Glutamatergic neuron (in vitro differentiated cells): ENCODE results near the gene HIVEP2. TPM values are rescaled to one million over a fixed set of nuclear protein-coding genes. Genes with fewer than 3 reads are reported as not detected.

Experiments used
- DNase-seq: peaks from one replicate; pipeline ENCODE4 v3.0.0; 2022
- H3K27ac Mint-ChIP-seq: one replicate; pipeline ENCODE4 v1.8.0; 2020; ENCODE audit warnings: mild to moderate bottlenecking, mixed read lengths, inconsistent platforms; ENCODE audit not compliant: unreplicated experiment
- H3K27me3 Mint-ChIP-seq: one replicate; pipeline ENCODE4 v1.8.0; 2020; ENCODE audit warnings: mild to moderate bottlenecking, moderate library complexity, mixed read lengths, inconsistent platforms; ENCODE audit not compliant: unreplicated experiment
- H3K36me3 Mint-ChIP-seq: one replicate; pipeline ENCODE4 v1.8.0; 2020; ENCODE audit warnings: mild to moderate bottlenecking, mixed read lengths, inconsistent platforms; ENCODE audit not compliant: unreplicated experiment
- H3K4me1 Mint-ChIP-seq: one replicate; pipeline ENCODE4 v1.8.0; 2020; ENCODE audit warnings: mild to moderate bottlenecking, low read depth, mixed read lengths, inconsistent platforms; ENCODE audit not compliant: unreplicated experiment
- H3K4me3 Mint-ChIP-seq: one replicate; pipeline ENCODE4 v1.8.0; 2020; ENCODE audit warnings: mild to moderate bottlenecking, mixed read lengths, inconsistent platforms; ENCODE audit not compliant: unreplicated experiment
- H3K9me3 Mint-ChIP-seq: one replicate; pipeline ENCODE4 v1.8.0; 2020; ENCODE audit warnings: mild to moderate bottlenecking, moderate library complexity, mixed read lengths, inconsistent platforms; ENCODE audit not compliant: unreplicated experiment
- CTCF ChIP-seq: fragments of 200-600 bp; sonication (generic); IDR thresholded peaks from one replicate; pipeline ENCODE4 v1.5.0; 2021; ENCODE audit not compliant: partially characterized antibody, unreplicated experiment
- total RNA-seq: library from RNA; stranded (reverse); fragmentation: NEBNext Ultra II Directional; extraction: Animal tissue kit (Norgen Biotek cat#: 25700); gene quantifications from one replicate; pipeline ENCODE4 v1.2.1, GENCODE V29; 2021; ENCODE audit not compliant: unreplicated experiment

HIVEP2 gene
- total RNA-seq, 1 donor from 2014 or later: 2.6 TPM

- no peak overlapping the region for H3K4me3 Mint-ChIP-seq
- H3K36me3 Mint-ChIP-seq: no peaks in the 10 kb centered on the region
- H3K4me1 Mint-ChIP-seq: no peaks in the 10 kb centered on the region
- H3K27me3 Mint-ChIP-seq: no peaks in the 10 kb centered on the region
- no peak for TF ChIP-seq CTCF
- DNase-seq: no peak
- no peak overlapping the region for H3K27ac Mint-ChIP-seq
- no peaks in the 10 kb centered on the region for H3K9me3 Mint-ChIP-seq
These were observed 15.1 kb upstream of the HIVEP2 start for GRCh38 chr6:142960098-142960497.

GRCh38 chr6:142958343-142958742 lies 13.4 kb upstream of the HIVEP2 start:
- H3K27ac Mint-ChIP-seq: no peak overlapping the region
- H3K36me3 Mint-ChIP-seq: no peaks in the 10 kb centered on the region
- H3K9me3 Mint-ChIP-seq: no peaks in the 10 kb centered on the region
- H3K4me1 Mint-ChIP-seq: no peaks in the 10 kb centered on the region
- no peak overlapping the region for H3K4me3 Mint-ChIP-seq
- no peak for DNase-seq
- no peaks in the 10 kb centered on the region for H3K27me3 Mint-ChIP-seq
- no peak for TF ChIP-seq CTCF

GRCh38 chr6:142956726-142957125 lies 11.8 kb upstream of the HIVEP2 start:
- Mint-ChIP-seq H3K4me3 (no peak overlapping the region), H3K9me3 (no peaks in the 10 kb centered on the region), H3K4me1 (no peaks in the 10 kb centered on the region), H3K27me3 (no peaks in the 10 kb centered on the region), H3K27ac (no peak overlapping the region), H3K36me3 (no peaks in the 10 kb centered on the region)
- TF ChIP-seq CTCF: no peak
- DNase-seq: no peak

GRCh38 chr6:142954844-142955243 lies 9.9 kb upstream of the HIVEP2 start:
- no peak overlapping the region for H3K27ac Mint-ChIP-seq
- no peaks in the 10 kb centered on the region for H3K27me3 Mint-ChIP-seq
- TF ChIP-seq CTCF: no peak
- H3K9me3 Mint-ChIP-seq: no peaks in the 10 kb centered on the region
- no peak for DNase-seq
- no peaks in the 10 kb centered on the region for H3K4me1 Mint-ChIP-seq
- no peak overlapping the region for H3K4me3 Mint-ChIP-seq
- no peaks in the 10 kb centered on the region for H3K36me3 Mint-ChIP-seq

- Mint-ChIP-seq H3K4me3 (no peak overlapping the region), H3K4me1 (no peaks in the 10 kb centered on the region), H3K36me3 (no peaks in the 10 kb centered on the region), H3K9me3 (no peaks in the 10 kb centered on the region), H3K27me3 (no peaks in the 10 kb centered on the region), H3K27ac (no peak overlapping the region)
- TF ChIP-seq CTCF: no peak
- no peak for DNase-seq
These were observed 8.6 kb upstream of the HIVEP2 start for GRCh38 chr6:142953373-142954273.
